Activated T-cell treated with anti-CD3 and anti-CD28 coated beads, Interleukin-2, amount 50 U/mL, for 1 hour (primary cell): Measurements from ENCODE around the gene NRP2.

Experiments
- DNase-seq: peaks from one replicate; pipeline ENCODE4 v3.0.0-alpha.2; 2020

The NRP2 gene

DNA sequence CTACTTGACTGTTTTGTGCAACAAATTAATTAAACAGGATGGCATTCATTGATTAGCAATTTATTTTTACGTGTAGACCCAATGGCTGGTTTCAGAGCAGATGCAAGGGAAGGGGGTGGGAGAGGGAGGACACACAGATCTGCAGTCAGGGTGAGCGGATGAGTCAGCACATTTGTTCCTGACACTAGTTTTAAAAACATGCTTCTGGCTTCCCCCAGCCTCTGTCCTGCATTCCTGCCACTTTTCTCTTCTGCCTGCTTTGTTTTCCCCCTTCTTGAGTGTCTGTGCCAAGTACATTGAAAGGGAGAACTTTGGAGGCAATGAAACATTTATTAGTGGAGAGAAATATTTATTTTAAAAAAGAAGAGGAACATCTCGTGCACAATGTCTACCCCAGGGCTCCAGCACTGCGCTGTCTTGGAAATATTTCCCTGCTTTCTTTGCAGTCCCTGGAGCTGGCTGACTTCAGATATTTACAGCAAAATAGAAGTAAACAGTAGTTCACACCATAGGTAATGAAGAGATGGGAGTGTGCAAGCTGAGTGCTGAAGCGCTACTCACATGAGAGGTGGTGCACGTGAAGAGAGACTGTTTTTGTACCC lies 52.2 kb downstream of the NRP2 start:
- no peak for DNase-seq

DNA sequence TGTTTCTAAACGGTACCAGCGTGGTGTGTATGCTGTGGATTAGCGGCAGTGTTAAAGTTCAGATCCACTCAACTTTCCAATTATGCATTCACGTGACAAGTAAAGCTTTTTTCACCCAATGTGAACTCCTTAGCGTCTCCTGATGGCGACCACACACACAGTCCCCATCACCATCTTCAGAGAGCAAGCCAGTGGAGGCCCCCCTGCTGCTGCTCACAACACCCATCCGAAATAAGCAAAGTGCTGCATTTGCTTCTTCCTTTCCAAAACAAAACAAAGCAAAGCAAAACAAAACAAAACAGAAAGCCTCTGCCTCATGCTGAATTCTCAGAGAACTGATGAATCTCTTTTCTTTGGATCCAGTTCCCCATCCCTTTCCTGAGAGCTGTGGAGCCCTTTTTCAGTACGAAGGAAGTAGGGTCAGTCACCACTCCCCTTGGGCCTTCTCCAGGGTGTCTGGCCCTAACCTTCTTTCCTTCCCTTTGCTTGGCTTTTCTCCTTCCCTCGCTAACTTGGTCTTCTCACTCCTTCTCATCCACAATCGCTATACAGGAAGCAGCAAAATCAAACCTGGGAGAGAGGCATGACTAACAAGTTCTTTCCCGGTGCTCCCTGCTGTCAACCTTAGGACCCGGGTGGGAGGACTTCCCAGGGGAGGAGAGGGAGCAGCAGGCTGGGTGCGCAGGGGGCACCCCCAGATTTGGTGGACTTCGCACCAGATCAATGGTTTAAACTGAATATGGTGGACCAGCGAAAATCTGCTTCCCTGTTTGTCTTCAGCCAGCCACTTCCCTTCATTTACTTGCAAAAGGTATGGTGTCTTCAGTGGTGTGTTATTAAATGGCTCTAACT lies 56.0 kb downstream of the NRP2 start:
- no peak for DNase-seq

DNA sequence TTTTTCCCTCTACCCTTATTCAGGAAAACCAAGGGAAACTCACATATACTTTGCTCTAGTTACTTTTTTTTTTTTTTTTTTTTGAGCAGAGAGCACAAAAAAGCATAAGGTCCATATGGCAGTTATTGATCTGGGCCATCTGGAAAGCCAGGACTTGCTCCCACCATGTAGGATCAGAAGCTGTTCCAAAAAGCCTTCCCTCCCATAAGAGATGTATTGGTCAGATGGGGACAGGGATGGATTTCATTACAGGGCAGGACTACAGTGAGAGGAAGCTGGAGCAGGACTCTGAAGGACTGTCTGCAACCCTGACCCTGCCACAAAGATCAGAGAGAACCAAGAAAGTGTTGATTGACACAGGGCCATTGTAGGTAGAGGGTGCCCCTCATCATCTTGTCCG lies 57.3 kb downstream of the NRP2 start:
- no peak for DNase-seq

DNA sequence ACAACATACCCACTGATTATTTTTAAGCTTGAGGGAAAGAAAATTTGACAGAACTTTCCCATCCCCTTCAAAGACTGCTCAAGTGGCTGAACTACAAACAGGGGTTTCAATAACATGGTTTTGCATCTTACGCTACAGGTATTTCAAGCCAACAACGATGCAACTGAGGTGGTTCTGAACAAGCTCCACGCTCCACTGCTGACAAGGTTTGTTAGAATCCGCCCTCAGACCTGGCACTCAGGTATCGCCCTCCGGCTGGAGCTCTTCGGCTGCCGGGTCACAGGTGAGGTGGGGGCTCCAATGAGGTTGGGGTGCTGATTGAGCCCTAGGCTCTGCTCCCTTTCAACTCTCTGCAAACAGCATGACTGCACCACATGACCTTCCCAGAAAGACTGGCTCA lies 58.1 kb downstream of the NRP2 start:
- no peak for DNase-seq

DNA sequence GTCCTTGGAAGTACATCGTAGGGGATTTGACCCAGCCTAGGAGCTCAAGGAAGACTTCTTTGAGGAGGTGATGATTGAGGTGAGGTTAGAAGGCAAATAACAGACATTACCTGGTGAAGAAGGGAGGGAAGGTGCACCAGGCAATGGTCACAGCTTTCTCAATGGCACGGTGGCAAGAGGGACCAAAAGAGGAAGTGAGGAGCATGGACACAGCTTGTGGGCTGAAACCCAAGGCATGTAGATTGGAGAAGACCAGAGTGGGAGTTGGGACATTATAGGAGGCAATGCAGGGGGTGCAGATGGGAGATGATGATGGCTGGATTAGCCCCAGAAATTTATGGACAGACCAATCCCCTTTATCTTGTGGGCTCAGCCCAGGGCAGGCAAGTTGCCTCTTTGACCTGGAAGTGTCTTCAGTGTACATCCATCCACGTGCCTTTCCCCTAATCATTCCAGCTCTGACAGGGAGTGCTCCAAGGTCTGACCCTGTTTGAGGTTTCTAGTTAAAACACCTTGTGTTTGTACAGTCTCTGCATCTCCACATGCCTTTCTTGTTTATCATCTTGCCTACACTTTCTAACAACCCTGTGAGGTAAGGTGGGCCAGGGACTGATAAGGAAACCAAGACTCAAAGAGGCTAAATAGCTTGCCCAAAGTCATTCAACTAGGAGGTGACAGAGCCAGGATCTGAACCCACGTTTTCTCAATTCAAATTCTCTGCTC lies 59.1 kb downstream of the NRP2 start:
- no peak for DNase-seq

DNA sequence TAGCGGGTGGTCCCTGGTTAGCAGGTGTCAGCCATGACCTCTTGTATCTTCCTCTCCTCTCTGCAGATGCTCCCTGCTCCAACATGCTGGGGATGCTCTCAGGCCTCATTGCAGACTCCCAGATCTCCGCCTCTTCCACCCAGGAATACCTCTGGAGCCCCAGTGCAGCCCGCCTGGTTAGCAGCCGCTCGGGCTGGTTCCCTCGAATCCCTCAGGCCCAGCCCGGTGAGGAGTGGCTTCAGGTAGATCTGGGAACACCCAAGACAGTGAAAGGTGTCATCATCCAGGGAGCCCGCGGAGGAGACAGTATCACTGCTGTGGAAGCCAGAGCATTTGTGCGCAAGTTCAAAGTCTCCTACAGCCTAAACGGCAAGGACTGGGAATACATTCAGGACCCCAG lies 60.8 kb downstream of the NRP2 start:
- no peak for DNase-seq

DNA sequence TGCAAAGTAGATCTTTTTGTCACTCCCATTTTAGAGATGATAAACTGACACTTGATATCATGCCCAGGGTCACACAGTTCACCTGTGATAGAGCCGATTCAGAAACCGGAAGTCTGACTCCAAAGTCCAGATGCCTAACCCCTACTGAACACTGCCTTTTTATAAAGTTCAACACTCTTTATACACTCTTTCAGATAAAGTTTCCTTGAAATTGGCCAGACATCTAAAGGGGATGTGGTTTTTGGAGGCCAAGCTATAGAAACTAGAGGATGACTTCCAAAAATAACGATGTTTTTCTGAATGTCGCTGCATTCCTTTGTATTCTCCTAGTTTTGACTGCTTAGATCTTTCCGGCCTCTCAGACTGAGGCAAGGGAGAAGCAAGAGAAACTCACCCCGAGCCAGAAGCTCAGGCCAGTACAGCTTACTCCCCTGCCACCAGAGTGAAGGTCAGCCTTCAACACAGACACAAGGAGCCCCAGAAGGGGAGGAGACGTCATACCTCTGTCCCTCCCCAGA lies 61.8 kb downstream of the NRP2 start:
- no peak for DNase-seq

DNA sequence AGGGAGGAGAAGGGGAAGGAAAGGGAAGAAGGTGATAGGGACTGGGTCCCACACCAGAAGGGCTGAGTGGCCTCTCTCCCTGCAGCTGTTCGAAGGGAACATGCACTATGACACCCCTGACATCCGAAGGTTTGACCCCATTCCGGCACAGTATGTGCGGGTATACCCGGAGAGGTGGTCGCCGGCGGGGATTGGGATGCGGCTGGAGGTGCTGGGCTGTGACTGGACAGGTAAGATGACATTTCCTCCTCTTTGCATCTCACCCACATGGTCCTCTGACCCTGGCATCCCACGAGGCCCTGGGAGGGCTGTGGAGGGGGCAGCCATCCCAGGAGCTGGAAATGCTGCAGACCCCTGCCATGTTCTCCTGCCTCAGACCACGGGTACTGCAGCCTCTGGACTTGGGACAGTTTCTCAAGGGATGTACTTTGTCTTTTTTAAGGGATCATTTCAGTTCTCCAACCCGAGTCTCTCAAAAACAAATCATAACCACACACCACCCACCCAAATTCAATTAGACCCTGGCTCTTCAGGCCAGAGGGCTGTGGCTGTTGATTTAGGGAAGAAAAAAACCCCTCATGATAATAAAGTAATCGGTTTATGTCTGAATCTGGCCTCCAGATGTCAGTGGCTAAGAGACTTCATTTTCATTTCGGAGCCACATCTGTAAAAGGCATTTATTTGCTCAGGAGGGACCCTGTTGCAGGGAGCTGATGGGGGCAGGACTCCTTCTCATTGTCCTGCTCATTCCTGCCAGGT lies 63.5 kb downstream of the NRP2 start:
- DNase-seq = no peak

DNA sequence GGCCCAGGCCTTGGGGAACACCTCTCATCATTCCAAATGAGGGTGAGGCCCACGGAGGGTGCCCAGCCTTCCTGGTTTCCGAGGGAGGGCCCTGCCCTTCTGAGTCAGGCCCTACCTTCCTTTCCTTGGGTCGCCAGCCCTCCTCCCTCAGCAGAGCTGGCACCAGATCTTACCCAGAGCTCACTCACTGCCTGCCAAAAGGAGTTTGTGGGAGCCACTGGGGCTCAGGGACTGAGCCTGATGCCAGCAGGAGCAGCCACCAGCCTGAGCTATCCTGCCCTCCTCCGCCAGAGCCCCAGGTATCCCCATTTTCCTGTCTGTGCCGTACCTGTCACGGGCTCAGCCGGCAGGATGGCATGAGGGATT lies 64.1 kb downstream of the NRP2 start:
- DNase-seq = no peak

DNA sequence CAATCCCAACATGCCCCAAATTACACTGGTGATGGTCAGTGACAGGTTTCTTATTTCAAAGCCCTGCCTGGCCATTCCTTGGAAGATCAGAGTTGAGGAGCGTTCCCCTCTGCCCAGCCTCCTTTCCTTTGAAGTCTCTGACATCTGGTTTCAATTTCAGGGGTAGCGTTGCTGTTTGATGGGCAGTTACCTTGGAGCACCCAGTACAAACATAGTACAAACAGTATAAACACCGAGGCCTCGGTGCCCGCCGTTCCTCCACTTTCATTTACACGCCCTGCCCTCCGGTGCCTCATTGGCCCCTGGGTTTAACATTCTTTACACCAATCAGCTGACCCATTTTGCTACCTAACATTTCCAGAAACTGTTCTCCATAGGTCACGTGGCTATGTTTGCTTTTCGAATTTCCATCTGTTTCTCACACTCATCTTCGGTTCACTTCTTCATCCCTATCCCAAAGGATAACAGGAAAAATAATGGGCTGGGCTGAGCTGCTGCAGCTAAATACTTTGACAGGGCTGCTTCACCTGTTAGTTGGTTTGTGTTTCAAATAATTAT lies 65.6 kb downstream of the NRP2 start:
- DNase-seq = no peak

DNA sequence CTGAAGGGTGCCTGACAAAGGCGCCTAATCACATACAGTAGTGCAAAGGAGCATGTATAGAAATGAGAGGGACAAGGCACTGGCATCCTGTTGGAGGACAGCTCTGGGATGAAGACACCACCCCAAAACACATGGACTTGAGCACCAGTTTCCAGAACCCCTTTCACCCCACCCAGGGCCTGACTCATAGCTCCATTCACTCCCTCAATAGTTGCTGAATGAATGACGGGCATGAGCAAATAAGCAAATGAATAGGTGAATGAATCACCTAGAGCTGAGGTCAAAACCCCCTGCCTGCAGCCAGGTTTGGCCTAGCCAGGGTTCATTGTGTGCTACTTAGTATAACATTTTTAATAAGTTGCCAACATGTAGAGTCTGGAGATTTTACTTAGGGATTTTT lies 66.3 kb downstream of the NRP2 start:
- DNase-seq = no peak

DNA sequence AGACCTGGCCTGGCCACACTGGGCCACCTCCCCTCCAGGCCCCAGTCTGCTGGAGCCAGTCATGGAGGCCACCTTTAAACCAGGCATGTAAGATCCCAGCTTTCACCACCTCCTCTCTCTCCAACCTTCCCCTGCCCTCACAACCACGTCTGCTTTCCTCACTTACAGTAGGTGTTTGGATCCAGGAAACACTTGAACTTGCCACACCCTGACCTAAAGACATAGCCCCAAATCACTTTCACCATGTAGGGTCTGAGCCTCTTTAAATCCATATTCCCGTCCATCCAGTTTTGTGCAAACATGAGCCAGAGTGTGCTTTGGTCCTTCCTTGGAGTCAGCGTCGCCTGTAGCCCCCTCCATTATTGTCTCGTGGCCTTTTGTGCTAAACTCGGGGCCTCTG lies 66.8 kb downstream of the NRP2 start:
- DNase-seq = no peak

DNA sequence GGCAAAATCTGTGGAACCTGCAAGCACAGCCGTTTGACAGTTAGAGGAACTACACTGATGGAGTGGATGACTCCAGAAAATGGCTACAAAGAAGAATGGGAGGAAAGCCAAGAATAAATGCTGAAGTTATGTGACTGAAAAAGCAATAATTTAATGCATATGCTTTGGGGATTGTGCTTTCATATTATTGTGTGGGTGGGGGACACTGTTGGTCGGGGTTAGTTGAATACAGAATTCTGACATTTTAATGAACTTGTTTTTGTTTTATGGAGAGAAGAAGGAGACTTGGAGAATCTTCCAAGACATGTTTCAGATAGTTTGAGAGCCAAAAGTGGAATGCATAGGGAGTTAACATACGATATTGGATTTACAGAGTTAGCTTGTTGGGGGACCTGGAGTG lies 68.5 kb downstream of the NRP2 start:
- DNase-seq = no peak

DNA sequence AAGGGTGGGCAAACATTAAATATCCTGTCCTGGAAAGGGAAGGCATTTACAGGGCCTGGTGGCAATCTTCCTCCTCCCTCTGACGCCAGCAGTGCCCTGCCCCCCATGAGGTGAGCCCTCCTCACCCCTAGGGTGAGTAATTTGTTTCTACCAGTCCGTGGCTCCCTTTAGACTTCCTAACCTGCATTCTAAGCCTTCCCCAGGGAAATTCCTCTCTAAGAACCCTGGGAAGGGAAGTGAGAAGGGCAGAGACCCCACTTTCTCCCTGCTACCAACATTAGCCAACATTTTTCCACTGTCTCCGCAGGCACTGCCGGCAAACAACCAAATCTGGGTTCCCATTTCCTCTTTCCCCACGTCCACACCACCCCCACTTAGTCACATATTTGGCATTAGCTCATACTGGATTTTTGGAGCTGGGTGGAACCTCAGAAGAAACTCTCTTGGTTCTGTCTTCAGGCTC lies 69.3 kb downstream of the NRP2 start:
- no peak for DNase-seq

DNA sequence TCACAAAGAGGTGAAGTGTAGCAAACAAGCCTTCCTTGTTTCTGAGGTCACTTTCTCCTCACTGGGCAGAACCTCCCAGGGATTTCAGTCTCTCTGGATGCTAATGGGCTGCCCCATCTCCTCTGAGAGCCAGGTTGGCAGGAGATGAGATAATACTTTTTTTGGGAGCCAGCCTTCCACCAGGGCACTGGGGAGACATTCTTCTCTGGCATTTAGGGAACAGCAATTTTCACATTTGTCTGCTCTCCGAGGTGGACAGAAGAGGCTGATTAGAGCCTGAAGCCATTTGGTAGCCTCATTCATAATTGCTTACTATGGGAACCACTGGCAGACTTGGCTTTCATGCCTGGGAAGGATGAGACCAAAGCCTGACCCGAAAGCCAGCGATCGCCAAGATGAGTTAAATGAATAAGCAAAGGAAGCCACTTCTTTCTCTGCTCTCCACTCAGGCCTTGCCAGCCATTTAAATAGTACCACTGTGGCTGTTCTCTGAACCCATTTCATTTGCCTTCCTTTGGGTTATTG lies 70.1 kb downstream of the NRP2 start:
- DNase-seq = no peak

DNA sequence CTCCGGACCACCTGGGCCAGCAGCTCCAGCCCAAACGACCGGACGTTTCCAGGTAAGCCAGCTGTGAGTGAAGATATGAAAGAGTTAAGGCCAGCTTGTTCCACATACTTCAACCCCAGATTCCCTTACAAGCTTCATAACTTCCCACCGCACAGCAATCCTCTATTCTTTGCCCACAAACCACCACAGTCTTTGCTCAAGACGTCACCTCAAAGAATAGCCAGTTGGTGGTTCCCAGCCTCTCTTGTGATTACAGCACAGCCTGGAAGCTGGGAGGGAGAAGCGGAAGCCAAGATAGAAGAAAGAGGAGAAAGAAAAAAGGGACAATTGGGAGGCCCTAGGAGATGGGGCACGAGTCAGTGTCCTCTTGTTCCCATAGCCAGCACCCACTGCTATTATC lies 70.6 kb downstream of the NRP2 start:
- no peak for DNase-seq

DNA sequence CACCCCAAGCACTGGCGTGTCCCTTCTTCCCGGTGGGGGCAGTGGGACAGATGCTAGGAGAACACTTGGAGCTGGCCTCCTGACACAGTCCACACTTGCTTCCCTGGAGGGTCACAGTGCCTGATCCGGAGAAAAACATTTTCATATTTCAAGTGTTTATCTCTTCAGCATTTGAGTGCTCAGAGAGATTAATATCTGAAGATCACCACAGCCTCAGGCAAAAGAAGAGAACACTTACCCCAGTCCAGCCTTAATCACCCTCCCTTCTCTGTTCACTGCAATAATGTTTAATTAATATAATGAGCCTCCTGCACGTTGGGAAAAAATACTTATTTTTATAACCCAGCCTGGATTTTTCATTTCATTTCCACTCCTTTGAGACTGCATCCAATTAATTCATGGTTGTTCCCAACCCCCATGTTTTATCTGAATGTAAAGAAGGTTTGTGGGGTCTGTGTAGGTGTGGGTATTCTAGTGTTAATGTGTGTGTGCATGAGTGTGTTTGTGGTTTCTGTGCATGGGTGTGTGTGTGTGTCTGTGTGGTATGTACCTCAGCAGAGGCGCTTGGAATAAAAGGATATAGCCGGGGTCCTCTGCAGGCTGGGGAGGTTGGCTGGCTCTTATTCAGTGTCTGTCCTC lies 72.1 kb downstream of the NRP2 start:
- no peak for DNase-seq

DNA sequence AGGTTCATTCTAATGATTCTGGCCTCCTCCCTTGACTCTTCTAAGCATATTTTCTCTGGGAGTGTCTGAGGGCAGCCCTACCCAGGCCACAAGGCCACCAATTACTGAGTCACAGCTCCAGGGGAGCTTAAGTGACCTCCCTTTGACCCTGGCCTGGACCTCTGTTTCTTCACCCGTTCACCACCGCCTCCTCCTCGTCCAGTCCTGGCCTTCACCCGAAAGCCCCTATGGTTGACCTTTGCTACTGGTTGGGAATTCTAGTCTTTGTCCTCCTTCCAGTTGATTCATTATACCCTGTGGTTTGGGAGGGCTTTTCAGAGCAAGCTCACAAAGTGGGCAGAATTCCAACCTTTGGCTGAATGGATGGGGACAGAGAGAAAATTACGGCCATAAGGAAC lies 72.6 kb downstream of the NRP2 start:
- DNase-seq = no peak

DNA sequence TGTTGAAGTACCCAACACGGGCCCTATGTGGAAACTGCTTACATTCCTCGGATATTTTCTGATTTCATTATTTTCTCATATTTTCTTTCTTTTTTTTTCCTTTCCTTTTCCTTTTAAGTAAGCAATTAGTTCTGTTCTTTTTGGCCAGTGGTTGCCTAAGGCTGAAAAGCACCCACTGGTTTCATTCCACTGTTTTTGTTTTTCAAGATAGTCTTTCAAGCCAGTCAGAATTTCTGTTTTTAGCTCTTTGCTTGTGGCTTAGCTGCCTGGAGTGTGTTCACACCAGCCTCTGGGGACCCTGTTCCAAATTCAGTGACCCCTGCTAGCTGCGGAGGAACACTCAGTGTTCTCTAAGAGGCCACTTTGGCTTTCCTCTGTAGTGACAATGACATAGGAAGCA lies 73.6 kb downstream of the NRP2 start:
- no peak for DNase-seq

DNA sequence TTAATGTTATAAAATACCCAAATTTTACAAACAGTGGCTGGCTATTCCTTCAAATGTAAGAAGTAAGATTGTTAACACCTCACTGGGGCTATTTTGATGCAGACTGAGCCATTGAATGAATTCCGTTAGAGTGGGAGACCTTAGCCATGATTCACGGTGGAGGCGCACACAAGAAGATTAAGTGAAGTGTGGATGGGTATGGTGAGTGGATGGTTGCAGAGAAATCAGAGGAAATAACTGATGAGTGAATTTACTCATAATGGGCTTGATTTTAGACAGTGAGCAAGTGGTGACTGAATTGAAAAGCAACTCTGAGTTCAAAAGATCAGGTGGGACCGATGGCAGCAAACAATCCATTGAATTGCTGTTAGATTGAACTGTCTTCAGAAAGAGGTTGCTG lies 75.0 kb downstream of the NRP2 start:
- no peak for DNase-seq

DNA sequence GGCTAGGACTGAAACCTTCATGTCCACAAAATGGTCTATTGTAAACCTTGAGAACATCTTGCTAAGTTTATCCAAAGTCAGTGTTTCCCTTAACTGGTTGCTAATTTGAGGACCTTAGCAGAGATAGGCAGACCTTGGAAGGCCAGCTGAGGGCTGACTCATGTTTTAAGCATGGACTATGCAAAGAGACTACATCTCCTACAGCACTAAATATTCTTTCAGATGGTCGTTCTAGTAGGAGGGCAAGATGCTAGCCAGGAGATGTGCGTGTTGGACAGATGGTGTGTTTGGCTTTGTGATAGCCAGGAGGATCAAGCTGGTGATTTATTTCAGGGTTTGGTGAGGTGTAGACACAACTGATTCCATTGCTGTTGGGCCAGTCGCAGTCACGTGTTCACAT lies 75.8 kb downstream of the NRP2 start:
- no peak for DNase-seq

DNA sequence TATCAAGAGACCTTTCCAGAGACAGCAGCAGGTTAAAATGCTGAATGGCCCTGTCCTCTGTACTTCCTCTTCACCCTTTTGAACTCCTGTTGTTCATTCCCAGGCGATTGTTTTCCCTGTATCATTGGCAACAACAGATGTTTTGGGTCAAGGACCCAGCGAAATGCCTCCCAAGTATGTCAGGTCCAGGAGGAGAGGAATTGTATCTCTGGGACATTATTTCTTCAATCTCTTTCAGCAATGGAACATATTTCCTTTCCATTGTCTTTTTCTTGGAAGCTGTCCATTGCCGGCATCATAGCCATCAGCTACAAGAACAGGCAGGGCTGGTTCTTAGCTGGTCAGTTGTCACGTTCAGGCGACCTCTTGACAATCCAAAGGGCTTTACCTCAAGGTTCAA lies 76.2 kb downstream of the NRP2 start:
- DNase-seq = no peak
